HG03095 (cell line): ENCODE measurements around the gene SNX24.

ENCODE experiments used
- ATAC-seq: cut with Tn5 transposase; IDR thresholded peaks from one replicate; pipeline ENCODE4 v1.9.1; 2021; ENCODE audit warnings: moderate library complexity; ENCODE audit not compliant: unreplicated experiment

The SNX24 gene

GRCh38 chr5:122915717-122916461, 70.5 kb downstream of the SNX24 start:
- ATAC-seq = peak; percentile 74

- ATAC-seq = no peak
Measured at GRCh38 chr5:122916490-122916889, 71.1 kb downstream of the SNX24 start.

DNA sequence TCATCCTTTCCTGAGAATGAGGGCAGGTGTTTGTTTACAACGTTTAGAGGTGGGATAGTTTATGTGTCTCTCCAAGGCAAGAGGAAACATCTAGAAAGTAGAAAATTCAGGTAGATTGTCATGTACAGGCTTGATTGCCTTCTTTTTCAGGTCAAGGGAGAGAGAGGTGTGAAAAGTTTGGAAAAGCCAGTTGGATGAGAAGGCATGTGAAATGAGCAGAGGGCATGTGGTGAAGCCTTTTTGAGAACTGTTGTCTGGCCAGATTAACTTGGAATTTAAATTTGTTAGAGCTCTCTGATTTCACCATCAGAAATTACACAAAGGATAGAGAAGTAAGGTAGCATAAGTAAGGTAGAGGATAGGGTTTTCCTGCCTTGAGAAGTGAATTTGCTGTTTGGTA, 74.6 kb downstream of the SNX24 start:
- no peak for ATAC-seq

DNA sequence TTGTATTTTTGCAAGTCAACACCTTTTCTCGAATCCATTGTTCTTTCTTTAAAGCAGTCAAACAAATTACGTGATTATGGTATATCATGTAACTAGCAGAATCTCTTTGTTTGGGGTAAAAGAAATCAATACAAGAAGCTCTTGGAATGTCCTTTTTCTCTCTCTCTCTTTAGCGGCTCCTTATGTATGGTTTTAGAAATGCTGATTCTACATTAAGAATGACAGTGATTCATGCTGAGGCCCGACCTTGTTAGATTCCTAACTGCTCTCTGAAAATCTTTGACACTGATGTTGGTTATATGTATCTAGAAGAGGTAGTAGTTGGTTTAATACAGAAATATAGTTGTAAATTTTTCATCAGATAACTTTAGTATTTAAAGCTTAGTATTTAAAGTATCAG, 76.4 kb downstream of the SNX24 start:
- no peak for ATAC-seq

DNA sequence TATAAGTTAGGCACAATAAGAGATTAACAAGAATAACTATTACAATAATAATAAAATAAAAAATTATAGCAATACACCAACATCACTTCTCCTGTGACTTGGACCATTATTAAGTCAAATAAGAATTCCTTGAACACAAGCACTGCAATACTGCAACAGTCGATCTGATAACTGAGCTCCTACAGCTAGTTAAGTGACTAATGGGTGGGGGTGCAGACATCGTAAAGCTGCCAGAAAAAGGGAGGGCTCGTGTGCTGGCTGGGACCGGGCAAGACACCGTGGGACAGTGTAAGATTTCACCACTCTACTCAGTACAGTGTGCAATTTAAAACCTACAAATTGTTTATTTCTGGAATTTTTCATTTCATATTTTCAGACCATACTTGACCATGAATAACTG, 78.8 kb downstream of the SNX24 start:
- no peak for ATAC-seq

DNA sequence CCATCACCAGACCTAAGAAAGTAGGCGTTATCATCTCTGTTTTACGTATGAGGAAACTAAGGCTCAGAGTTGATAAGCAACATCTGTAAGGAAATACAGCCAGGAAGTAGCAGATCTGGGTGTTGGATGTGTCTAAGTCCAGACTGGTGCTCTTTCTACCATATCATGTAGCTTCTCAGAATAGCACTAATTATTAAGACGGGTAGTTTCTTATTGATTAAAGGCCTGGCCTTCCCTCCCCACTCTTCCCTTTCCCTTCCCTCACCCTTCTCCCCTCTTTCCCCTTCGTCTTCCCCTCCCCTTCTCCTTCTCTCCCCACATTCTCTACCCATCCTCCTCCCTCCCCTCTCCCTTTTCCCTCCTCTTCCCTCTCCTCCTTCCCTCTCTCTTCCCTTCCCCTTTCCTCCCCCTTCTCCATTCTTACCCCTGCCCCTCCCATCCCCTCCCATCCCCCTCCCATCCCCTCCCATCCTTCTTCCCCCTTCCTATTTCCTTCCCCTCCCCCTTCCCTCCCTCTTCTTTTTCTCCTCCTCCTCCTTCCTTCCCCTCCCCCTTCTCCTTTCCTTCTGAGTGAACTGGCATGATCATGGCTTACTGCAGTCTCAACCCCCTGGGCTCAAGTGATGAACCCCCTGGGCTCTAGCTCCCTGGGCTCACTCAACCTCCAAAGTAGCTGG, 79.4 kb downstream of the SNX24 start:
- no peak for ATAC-seq

DNA sequence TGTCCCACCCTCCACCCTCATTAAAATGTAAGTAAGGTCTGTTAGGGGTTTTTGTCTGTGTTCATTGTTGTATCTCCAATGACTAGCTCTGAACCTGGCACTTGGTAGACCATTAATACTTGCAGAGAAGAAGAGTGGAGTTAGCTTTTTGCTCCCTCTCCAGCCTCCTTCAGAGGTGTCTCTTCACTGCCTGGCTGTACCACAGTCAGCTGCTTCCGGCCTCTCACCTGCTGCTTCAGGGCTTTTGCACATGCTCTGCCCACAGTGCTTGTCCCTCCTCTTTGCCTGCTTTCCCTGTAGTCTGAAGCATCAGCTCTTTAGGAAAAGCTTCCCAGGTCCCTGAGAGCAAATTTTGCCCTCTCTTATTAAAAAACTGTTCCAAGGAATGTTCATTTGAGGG, 83.6 kb downstream of the SNX24 start:
- ATAC-seq = no peak

DNA sequence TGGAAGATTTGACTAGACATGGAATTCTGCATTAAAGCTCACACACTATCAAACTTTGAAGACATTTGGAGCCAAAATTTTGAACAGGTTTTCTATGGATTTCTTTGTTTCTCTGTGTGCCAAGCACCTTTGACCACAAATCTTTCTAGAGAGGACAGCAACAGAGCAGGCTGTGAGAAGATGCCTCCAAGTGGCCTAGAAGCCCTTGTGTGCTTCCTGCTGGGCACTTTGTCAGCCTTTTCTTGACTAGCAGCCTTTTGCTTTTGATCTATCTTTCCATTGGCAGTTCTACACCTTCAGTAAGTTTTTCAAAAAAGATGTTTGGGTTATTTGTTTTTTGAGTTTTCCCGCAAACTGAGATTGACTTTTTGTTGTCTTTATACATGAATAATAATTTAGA, 84.6 kb downstream of the SNX24 start:
- no peak for ATAC-seq

DNA sequence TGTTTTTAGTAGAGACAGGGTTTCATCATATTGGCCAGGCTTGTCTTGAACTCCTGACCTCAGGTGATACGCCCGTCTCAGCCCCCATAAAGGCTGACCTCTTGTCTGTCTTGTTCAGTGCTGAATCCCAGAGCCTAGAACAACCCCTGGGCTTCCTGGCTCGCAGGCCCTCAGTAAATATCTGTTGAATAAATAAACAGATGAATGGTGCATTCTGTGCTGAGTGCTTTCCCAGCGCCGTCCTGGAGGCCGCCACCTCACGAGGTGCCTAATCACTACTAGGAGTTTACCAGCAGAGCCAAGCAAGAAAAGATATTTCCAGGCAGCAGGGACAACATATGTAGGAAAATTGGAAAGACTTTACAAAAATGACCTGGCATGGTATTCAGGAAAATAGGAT, 88.5 kb downstream of the SNX24 start:
- no peak for ATAC-seq

DNA sequence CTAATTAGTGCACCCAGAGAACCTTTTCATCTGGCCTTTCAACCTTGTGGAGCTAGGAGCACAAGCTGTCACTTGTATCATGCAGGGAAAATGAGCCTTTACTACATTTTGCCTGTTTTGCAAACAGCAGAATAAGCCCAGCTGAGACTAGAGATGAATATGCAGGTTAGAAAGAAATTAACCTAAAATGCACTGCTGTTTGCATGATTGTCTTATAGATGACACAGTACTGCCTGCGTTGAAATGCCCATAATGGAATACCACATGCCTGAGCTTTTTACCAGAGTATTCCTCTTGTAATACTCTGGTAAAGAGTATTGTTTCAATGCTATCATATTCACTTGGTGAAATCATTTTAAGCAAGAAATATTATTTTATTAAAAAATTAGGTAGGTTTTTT, 90.7 kb downstream of the SNX24 start:
- ATAC-seq = no peak

DNA sequence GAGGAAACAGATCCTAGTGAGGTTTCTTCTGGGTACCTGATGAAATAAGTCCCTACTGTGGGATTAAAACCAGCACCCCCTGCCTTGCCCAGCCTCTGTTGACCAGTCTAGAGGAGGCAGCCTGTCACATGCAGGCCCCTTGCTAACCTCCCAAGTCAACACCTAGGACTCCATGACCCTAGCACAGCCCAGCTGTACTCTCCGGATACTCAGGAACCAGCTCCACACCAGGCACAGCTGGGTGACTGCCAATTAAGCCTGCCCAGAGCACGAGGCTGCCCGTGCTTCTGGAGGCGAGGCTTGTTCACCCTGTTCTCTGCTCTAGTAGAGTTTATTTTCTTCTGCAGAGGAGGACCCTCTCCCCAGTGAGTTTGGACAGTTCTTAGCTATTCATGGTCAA, 92.5 kb downstream of the SNX24 start:
- ATAC-seq = no peak

DNA sequence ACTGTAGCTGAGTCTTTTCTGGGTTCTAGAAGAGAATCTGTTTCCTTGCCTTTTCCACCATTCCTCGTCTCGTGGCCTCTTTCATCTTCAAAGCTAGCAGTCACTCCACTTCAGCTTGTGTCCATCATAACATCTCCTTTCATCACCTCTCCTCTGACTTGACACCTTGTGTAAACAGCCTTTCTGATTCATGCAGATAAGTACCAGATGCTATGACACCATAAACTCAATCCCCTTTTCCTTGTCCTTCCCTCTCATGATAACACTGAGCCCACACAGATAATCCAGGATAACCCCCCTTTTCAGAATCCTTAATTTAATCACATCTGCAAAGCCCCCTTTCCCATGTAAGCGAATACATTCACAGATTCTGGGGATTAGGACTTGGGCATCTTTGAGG, 95.5 kb downstream of the SNX24 start:
- ATAC-seq = no peak

- no peak for ATAC-seq
Measured at GRCh38 chr5:122941737-122942136, 96.3 kb downstream of the SNX24 start.

- ATAC-seq = no peak
Measured at GRCh38 chr5:122942164-122942914, 96.9 kb downstream of the SNX24 start.

DNA sequence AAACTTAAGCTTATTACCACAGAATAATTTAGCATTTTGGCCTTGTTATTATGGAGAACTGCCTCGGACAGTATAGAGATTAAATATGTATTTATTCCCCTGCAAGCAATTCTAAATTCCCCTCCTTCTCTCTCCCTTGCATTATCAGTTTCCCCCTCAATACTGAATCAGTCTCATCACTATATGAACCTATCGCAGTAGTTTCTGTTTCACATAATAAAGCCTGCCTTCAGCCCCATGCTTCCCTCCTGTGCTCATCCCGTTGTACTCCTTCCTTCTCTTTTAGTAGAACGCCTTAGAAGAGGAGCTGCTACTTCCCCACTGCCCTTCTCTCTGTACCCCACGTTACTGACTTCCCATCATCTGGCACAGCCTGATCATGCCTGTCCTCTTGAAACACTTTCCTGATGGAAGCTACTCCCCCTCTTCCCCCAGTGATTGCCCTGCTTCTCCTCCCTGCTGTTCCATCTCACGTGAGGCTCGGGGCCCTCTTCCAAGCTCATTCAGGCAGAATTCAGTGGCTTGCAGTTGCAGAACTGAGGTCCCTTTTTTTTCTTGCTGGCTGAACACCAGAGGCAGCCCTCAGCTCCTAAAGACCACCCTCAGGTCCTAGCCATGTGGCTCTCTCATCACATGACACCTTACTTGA, 97.8 kb downstream of the SNX24 start:
- ATAC-seq = no peak

- ATAC-seq = no peak
Measured at GRCh38 chr5:122944051-122944450, 98.6 kb downstream of the SNX24 start.

DNA sequence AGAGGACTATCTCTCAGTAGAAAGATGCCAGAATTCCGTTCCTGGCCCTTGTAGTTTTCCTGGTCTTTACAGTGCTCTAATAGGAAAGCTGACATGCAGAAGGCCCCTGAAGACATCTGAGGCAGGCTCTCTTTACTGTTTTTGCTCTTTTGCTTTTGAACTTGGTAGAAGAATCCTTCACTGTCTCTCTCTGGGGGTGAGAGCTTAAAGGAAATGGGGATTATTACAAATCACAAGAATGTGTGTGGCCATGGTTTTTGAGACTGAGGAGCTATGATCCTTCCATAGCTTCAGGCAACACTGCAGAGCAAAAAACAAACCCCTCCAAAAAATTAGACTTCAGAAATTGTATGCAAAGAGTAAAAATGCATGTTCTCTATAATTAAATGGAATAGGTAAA, 102.0 kb downstream of the SNX24 start:
- ATAC-seq = no peak

DNA sequence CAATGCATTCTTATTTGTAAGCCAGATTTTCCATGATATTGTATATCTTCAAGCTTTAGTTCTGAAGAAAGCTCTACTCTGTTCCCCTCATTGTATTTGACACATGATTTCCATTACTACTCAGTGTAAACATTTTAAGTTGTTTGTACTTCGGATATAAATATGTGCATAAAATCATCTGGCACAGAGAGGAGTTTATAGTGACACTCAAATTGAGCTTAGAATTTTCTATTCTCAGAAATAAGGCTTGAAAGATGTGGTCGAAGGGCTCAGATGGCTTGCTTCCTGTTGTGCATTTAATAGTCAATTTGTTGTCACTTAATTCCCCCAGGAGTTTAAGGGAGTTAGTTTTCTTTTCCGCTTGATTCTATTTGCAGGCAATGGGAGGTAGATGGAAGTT, 102.4 kb downstream of the SNX24 start:
- no peak for ATAC-seq

DNA sequence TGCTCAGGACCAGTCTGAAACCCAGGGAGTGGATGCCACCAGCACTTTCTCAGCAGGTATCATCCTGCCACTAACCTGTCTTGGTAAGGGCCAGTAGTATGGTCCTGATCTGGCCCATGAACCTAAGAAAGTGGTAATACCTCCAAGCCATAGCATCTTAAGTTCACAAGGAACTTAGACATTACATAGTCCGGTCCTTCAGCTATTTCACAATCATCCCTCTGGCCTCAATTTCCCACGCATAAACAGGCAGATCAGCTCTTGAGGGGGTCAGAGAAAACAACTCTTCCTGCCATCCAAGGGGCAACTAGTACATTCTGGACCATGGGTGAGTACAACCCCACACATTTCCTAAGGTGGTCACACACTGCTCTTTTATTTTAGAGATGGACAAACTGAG, 102.9 kb downstream of the SNX24 start:
- no peak for ATAC-seq

- no peak for ATAC-seq
Measured at GRCh38 chr5:122951658-122952057, 106.2 kb downstream of the SNX24 start.

GRCh38 chr5:122954719-122955118, 109.3 kb downstream of the SNX24 start:
- ATAC-seq = no peak

GRCh38 chr5:122957457-122957856, 112.0 kb downstream of the SNX24 start:
- no peak for ATAC-seq
